DOHH2 (cell line): Measurements from ENCODE around the gene EMSY.

Experiments
- EZH2phosphoT487 ChIP-seq: fragments of 200-600 bp; sonication (generic); IDR thresholded peaks from 2 replicates; pipeline ENCODE4 v1.6.1; 2017; ENCODE audit warnings: borderline replicate concordance, mild to moderate bottlenecking, antibody characterized with exemption, low read length, moderate library complexity, mixed read lengths
- TF ChIP-seq, protein P1 (sequence below): fragments of 200-600 bp; sonication (generic); IDR thresholded peaks from one replicate; pipeline ENCODE4 v1.5.1; 2014; ENCODE audit warnings: antibody characterized with exemption, mild to moderate bottlenecking, low read depth, low read length; ENCODE audit not compliant: poor library complexity, severe bottlenecking

DNA sequence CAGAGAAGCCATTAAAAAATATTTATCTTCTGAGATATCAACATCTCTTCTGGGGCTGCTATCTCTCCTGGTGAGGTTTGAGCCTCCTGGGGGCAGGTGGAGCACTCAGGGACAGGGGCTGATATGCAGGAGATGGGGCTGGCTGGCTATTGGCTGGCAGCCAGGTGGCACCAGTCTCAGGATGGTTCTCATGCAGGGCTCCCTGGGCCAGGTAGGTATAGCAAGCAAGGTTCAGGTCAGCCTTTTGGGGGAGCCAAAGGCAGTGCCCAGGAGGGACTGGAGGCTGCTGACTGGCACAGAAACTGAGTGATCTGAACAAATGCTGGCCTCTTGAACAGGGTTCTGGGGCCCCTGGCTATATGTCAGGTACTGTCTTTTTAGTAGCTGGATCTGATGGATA, 29.7 kb upstream of the EMSY start:
- TF ChIP-seq, protein P1, sequence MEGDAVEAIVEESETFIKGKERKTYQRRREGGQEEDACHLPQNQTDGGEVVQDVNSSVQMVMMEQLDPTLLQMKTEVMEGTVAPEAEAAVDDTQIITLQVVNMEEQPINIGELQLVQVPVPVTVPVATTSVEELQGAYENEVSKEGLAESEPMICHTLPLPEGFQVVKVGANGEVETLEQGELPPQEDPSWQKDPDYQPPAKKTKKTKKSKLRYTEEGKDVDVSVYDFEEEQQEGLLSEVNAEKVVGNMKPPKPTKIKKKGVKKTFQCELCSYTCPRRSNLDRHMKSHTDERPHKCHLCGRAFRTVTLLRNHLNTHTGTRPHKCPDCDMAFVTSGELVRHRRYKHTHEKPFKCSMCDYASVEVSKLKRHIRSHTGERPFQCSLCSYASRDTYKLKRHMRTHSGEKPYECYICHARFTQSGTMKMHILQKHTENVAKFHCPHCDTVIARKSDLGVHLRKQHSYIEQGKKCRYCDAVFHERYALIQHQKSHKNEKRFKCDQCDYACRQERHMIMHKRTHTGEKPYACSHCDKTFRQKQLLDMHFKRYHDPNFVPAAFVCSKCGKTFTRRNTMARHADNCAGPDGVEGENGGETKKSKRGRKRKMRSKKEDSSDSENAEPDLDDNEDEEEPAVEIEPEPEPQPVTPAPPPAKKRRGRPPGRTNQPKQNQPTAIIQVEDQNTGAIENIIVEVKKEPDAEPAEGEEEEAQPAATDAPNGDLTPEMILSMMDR: no peak
- TF ChIP-seq EZH2phosphoT487: no peak
